ENCODE data around the gene EML1.

Gene EML1

GRCh38 chr14:99779751-99780150 is 13.5 kb upstream of the EML1 start:
- ATAC-seq (no peak), DNase-seq (no peak)

GRCh38 chr14:99780690-99781089 is 12.5 kb upstream of the EML1 start:
- ATAC-seq: no peak
- no peak for DNase-seq

GRCh38 chr14:99781091-99781490 is 12.1 kb upstream of the EML1 start:
- DNase-seq (no peak), ATAC-seq (no peak)

- DNase-seq: no peak
- ATAC-seq: no peak
Measured at GRCh38 chr14:99781853-99782610, 11.2 kb upstream of the EML1 start.

GRCh38 chr14:99784508-99784907 is 8.7 kb upstream of the EML1 start:
- ATAC-seq (no peak), DNase-seq (no peak)

GRCh38 chr14:99785426-99785825 is 7.8 kb upstream of the EML1 start:
- no peak for DNase-seq
- no peak for ATAC-seq

GRCh38 chr14:99786511-99786989 is 6.7 kb upstream of the EML1 start:
- no peak for DNase-seq
- no peak for ATAC-seq

- ATAC-seq: no peak
- no peak for DNase-seq
Measured at GRCh38 chr14:99788713-99789112, 4.5 kb upstream of the EML1 start.

- ATAC-seq: no peak
Measured at GRCh38 chr14:99789581-99789980, 3.6 kb upstream of the EML1 start.

GRCh38 chr14:99790201-99790977 is 2.8 kb upstream of the EML1 start:
- ATAC-seq (no peak), DNase-seq (no peak)

More at GRCh38 chr14:99789581-99789980, 3.6 kb upstream of the EML1 start:
- DNase-seq: no peak

- DNase-seq (no peak), ATAC-seq (no peak)
Measured at GRCh38 chr14:99790978-99791376, 2.2 kb upstream of the EML1 start.

GRCh38 chr14:99791476-99792209 is 1.6 kb upstream of the EML1 start:
- ATAC-seq (no peak), DNase-seq (no peak)

GRCh38 chr14:99792210-99792535 is 1.0 kb upstream of the EML1 start:
- no peak for DNase-seq
- no peak for ATAC-seq

GRCh38 chr14:99792551-99793212 is 531 bp upstream of the EML1 start:
- DNase-seq: no peak
- ATAC-seq: peak; percentile 3

- no peak for DNase-seq
- no peak for ATAC-seq
Measured at GRCh38 chr14:99794151-99794780, 1.1 kb downstream of the EML1 start.

- no peak for ATAC-seq
Measured at GRCh38 chr14:99795046-99795445, 1.8 kb downstream of the EML1 start.

GRCh38 chr14:99797231-99797630 is 4.0 kb downstream of the EML1 start:
- no peak for DNase-seq
- ATAC-seq: no peak

More at GRCh38 chr14:99795046-99795445, 1.8 kb downstream of the EML1 start:
- DNase-seq: no peak

GRCh38 chr14:99800781-99801180 is 7.6 kb downstream of the EML1 start:
- DNase-seq: no peak
- no peak for ATAC-seq

GRCh38 chr14:99802301-99803105 is 9.3 kb downstream of the EML1 start:
- ATAC-seq (no peak), DNase-seq (no peak)

GRCh38 chr14:99803106-99803775 is 10.0 kb downstream of the EML1 start:
- no peak for DNase-seq
- no peak for ATAC-seq

Measured in stimulated activated naive CD8-positive, alpha-beta T cell treated with anti-CD3 and anti-CD28 coated beads, Interleukin-15, Interleukin-2, amounts not matched to agents 100 U/mL and 50 U/mL, for 24 hours (primary cell).